Smooth muscle cell (in vitro differentiated cells): ENCODE results near the gene EPHB2. TPM values are rescaled to one million over a fixed set of nuclear protein-coding genes. Genes with fewer than 3 reads are reported as not detected.

Source experiments
- DNase-seq: peaks from one replicate; lab custom pipeline; 2025; ENCODE audit not compliant: unreplicated experiment; lab: John Stamatoyannopoulos, UW
- H2AFZ ChIP-seq: fragments of 200-600 bp; sonication (generic); 2 replicates; pipeline ENCODE4 v1.6.0; 2016; ENCODE audit warnings: antibody characterized with exemption, low read depth, mild to moderate bottlenecking
- H3F3A ChIP-seq: fragments of 200-600 bp; sonication (generic); 2 replicates; pipeline ENCODE4 v1.6.0; 2017; ENCODE audit warnings: antibody characterized with exemption, low read depth
- H3K27ac ChIP-seq: fragments of 200-600 bp; sonication (generic); 2 replicates; pipeline ENCODE4 v1.5.1; 2016; ENCODE audit warnings: low read depth, mild to moderate bottlenecking
- H3K27me3 ChIP-seq: fragments of 200-600 bp; sonication (generic); 2 replicates; pipeline ENCODE4 v1.6.1; 2016; ENCODE audit warnings: low read depth, mild to moderate bottlenecking
- H3K36me3 ChIP-seq: fragments of 200-600 bp; sonication (generic); 2 replicates; pipeline ENCODE4 v1.5.1; 2016; ENCODE audit warnings: low read depth
- H3K4me1 ChIP-seq: fragments of 200-600 bp; sonication (generic); 2 replicates; pipeline ENCODE4 v1.5.1; 2016; ENCODE audit warnings: low read depth
- H3K4me2 ChIP-seq: fragments of 200-600 bp; sonication (generic); 2 replicates; pipeline ENCODE4 v1.6.0; 2016; ENCODE audit warnings: mild to moderate bottlenecking
- H3K4me3 ChIP-seq: fragments of 200-600 bp; sonication (generic); 2 replicates; pipeline ENCODE4 v1.5.1; 2016; ENCODE audit warnings: mild to moderate bottlenecking
- H3K79me2 ChIP-seq: fragments of 200-600 bp; sonication (generic); 2 replicates; pipeline ENCODE4 v1.6.0; 2016; ENCODE audit warnings: low read depth, mild to moderate bottlenecking
- H3K9ac ChIP-seq: fragments of 200-600 bp; sonication (generic); 2 replicates; pipeline ENCODE4 v1.6.0; 2016; ENCODE audit warnings: low read depth
- H3K9me3 ChIP-seq: fragments of 200-600 bp; sonication (generic); replicated peaks from 2 replicates; pipeline ENCODE4 v1.5.1; 2016; ENCODE audit warnings: low read depth
- H4K20me1 ChIP-seq: fragments of 200-600 bp; sonication (generic); 2 replicates; pipeline ENCODE4 v1.6.0; 2016; ENCODE audit warnings: low read depth
- WGBS: methylation state at CpG from one replicate; pipeline ENCODE4 v1.1.7; 2016; ENCODE audit warnings: low lambda C conversion rate; 5-methylcytosine and 5-hydroxymethylcytosine counted together
- polyA plus RNA-seq: library from polyadenylated mRNA; unstranded; fragments of >200 nt; fragmentation: Nextera tagmentation; extraction: Ambion mirVana; gene quantifications from 2 replicates; pipeline ENCODE4 v1.2.1, GENCODE V29; 2016
- total RNA-seq: library from RNA; depleted of rRNA; stranded (reverse); fragments of >200 nt; gene quantifications from 2 replicates; pipeline ENCODE4 v1.2.3, GENCODE V29; 2014
- TF ChIP-seq, protein P1 (sequence below): fragments of 200-600 bp; sonication (generic); IDR thresholded peaks from 2 replicates; pipeline ENCODE4 v1.5.1; 2017; ENCODE audit warnings: borderline replicate concordance, mild to moderate bottlenecking, antibody characterized with exemption; ENCODE audit not compliant: insufficient read depth, poor library complexity, severe bottlenecking

EPHB2 gene
- total and polyA plus RNA-seq, 2 experiments from 2014 or later: 1.1 to 6.7 TPM

- Histone ChIP-seq H3K27me3 (peaks cover 6% of the 10 kb centered on the region), H2AFZ (no peak overlapping the region), H3K9ac (no peak overlapping the region), H3K4me3 (no peak overlapping the region), H3F3A (no peaks in the 10 kb centered on the region), H3K4me1 (no peaks in the 10 kb centered on the region), H3K79me2 (no peaks in the 10 kb centered on the region), H3K27ac (no peak overlapping the region), H3K4me2 (no peak overlapping the region), H3K36me3 (no peaks in the 10 kb centered on the region), H4K20me1 (no peaks in the 10 kb centered on the region), H3K9me3 (no peaks in the 10 kb centered on the region)
- DNase-seq: no peak
- 77% methylated on average over 6 of the region's 6 CpGs for WGBS
- TF ChIP-seq, protein P1, sequence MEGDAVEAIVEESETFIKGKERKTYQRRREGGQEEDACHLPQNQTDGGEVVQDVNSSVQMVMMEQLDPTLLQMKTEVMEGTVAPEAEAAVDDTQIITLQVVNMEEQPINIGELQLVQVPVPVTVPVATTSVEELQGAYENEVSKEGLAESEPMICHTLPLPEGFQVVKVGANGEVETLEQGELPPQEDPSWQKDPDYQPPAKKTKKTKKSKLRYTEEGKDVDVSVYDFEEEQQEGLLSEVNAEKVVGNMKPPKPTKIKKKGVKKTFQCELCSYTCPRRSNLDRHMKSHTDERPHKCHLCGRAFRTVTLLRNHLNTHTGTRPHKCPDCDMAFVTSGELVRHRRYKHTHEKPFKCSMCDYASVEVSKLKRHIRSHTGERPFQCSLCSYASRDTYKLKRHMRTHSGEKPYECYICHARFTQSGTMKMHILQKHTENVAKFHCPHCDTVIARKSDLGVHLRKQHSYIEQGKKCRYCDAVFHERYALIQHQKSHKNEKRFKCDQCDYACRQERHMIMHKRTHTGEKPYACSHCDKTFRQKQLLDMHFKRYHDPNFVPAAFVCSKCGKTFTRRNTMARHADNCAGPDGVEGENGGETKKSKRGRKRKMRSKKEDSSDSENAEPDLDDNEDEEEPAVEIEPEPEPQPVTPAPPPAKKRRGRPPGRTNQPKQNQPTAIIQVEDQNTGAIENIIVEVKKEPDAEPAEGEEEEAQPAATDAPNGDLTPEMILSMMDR: no peak
Observed at GRCh38 chr1:22920026-22920733, 209.5 kb downstream of the EPHB2 start.

DNA sequence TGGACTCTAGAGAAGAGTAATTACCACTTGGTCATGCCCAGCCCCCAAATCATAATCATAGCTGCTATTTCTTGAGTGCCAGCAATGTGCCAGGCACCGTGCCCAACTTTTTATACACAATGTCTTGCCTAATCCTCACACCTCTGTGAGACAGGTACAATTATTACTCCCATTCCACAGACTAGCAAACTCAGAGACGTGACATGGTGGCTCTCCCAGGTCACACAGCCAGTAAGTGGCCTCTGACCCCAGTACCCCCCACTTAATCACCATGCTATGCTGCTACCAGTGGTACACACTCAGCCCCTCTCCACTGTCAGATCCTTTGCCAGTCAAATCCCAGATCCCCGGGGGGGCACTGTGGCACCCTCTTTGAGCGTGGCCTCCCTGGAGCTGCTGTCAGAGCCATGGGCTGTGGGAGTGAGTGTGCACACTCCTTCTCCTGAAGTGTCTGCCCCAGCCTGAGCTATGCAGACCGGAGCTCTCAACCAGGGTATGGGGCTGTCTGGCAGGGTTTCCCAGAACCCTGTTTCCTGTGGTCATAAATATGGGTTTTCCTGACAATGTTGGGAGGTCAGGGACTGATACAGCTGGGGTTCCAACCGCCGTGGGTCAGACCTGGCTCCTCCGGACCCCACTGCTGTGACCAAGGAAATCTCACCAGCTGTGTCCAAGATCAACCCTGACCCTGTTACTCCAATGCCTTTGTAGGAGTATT lies 210.3 kb downstream of the EPHB2 start:
- no peaks in the 10 kb centered on the region for H3F3A ChIP-seq
- no peak for DNase-seq
- no peaks in the 10 kb centered on the region for H3K9me3 ChIP-seq
- no peak overlapping the region for H2AFZ ChIP-seq
- TF ChIP-seq, protein P1: no peak
- no peaks in the 10 kb centered on the region for H3K79me2 ChIP-seq
- H3K27ac ChIP-seq: no peak overlapping the region
- H3K27me3 ChIP-seq: no peaks in the 10 kb centered on the region
- H3K4me1 ChIP-seq: no peaks in the 10 kb centered on the region
- H3K36me3 ChIP-seq: no peaks in the 10 kb centered on the region
- H3K9ac ChIP-seq: no peak overlapping the region
- WGBS: 81% methylated on average over 8 of the region's 8 CpGs
- no peak overlapping the region for H3K4me3 ChIP-seq
- H4K20me1 ChIP-seq: no peaks in the 10 kb centered on the region
- no peak overlapping the region for H3K4me2 ChIP-seq

GRCh38 chr1:22921452-22922126 lies 210.9 kb downstream of the EPHB2 start:
- H3K36me3 ChIP-seq: no peaks in the 10 kb centered on the region
- no peaks in the 10 kb centered on the region for H3K9me3 ChIP-seq
- no peaks in the 10 kb centered on the region for H3K79me2 ChIP-seq
- H4K20me1 ChIP-seq: no peaks in the 10 kb centered on the region
- no peak overlapping the region for H3K9ac ChIP-seq
- H3K4me3 ChIP-seq: no peak overlapping the region
- H3F3A ChIP-seq: no peaks in the 10 kb centered on the region
- H3K27me3 ChIP-seq: peaks cover 3% of the 10 kb centered on the region
- WGBS: 84% methylated on average over 8 of the region's 8 CpGs
- H3K4me1 ChIP-seq: no peaks in the 10 kb centered on the region
- H2AFZ ChIP-seq: no peak overlapping the region
- TF ChIP-seq, protein P1: no peak
- H3K27ac ChIP-seq: no peak overlapping the region
- no peak for DNase-seq
- H3K4me2 ChIP-seq: no peak overlapping the region
